Measurements from ENCODE around the gene FGF7. TPM values are rescaled to one million over a fixed set of nuclear protein-coding genes. Genes with fewer than 3 reads are reported as not detected.
A peak's percentile ranks its signal among the peaks of the same experiment; 100 is the strongest.
"Not testable (repeated sequence)": the region's sequence is repeated elsewhere in the genome, so short reads cannot be mapped to it uniquely, and the experiment has no call there.

Gene FGF7
- total and polyA plus RNA-seq, 2 of the 8 experiments (the other 6 are each of a cell fraction or from before 2014, with no cell fraction given): not detected

DNA sequence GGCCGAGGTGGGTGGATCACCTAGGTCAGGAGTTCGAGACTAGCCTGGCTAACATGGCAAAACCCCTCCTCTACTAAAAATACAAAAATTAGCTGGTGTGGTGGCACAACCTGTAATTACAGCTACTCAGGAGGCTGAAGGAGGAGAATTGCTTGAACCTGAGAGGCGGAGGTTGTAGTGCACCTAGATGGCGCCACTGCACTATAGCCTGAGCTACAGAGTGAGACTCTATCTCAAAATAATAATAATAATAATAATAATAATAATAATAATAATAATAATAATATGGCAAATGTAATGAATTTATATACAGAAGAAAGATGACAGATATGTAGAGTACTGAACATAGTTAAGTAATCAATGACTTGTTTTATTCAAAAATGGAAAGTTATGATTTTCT is 48.2 kb downstream of the FGF7 start:
- H2BK120ac ChIP-seq (replicated peaks; ENCODE audit: low read depth, low read length); H3K4me1 ChIP-seq (replicated peaks in 1 of 4; ENCODE audit: control insufficient read depth in 3 of 4, insufficient read depth in 4 of 4, low read length in 3 of 4); H3K9me3 ChIP-seq (ENCODE audit: insufficient read depth in 2 of 2, low read depth in 1 of 2, low read length in 1 of 2); FAIRE-seq; H3K9ac ChIP-seq (replicated peaks in 1 of 4; ENCODE audit: extremely low read depth in 1 of 4, low read depth in 3 of 4, low read length in 3 of 4); POLR2A ChIA-PET (ENCODE audit: partially characterized antibody); H3K27ac ChIP-seq (ENCODE audit: low read depth, low read length); H2BK20ac ChIP-seq (ENCODE audit: low read length); H3K23ac ChIP-seq (ENCODE audit: insufficient read length); H2AFZ ChIP-seq (ENCODE audit: low read length); H4K91ac ChIP-seq (replicated peaks; ENCODE audit: insufficient read length, low read length); H2BK12ac ChIP-seq (ENCODE audit: low read depth, low read length); H3K36me3 ChIP-seq (ENCODE audit: control insufficient read depth in 2 of 4, insufficient read depth in 4 of 4, low read length in 3 of 4); H3K4ac ChIP-seq (replicated peaks; ENCODE audit: insufficient read length, low read depth, low read length); H3K4me2 ChIP-seq (ENCODE audit: insufficient read depth in 1 of 2, low read depth in 2 of 2, low read length in 2 of 2); H4K20me1 ChIP-seq (replicated peaks in 1 of 2; ENCODE audit: control insufficient read depth in 1 of 2, insufficient read depth in 2 of 2, low read length in 2 of 2); H3K79me1 ChIP-seq (ENCODE audit: low read depth, low read length); H3K79me2 ChIP-seq (ENCODE audit: control insufficient read depth in 1 of 2, insufficient read depth in 2 of 2, low read length in 2 of 2); H4K8ac ChIP-seq (ENCODE audit: extremely low read depth, insufficient read depth, low read length); H4K5ac ChIP-seq (ENCODE audit: insufficient read length, low read depth, low read length); H3K27me3 ChIP-seq (replicated peaks in 1 of 4; ENCODE audit: control insufficient read depth in 3 of 4, extremely low read depth in 1 of 4, insufficient read depth in 3 of 4, low read length in 3 of 4); H2AK5ac ChIP-seq (ENCODE audit: low read depth, low read length); H3K23me2 ChIP-seq (ENCODE audit: low read depth, low read length); H2BK5ac ChIP-seq (ENCODE audit: low read depth, low read length); H3K56ac ChIP-seq (replicated peaks; ENCODE audit: insufficient read length, low read depth, low read length); H3K18ac ChIP-seq (ENCODE audit: extremely low read depth, low read length); H3K4me3 ChIP-seq (ENCODE audit: extremely low read depth in 1 of 4, insufficient read depth in 2 of 4, low read depth in 3 of 4, low read length in 4 of 4); H3K14ac ChIP-seq (ENCODE audit: insufficient read length); H2BK15ac ChIP-seq (ENCODE audit: low read length): not testable (repeated sequence)
- 62% methylated on average over 4 of the region's 4 CpGs; no CpG with 5 or more reads in 1 of the 2 experiments for WGBS, 2 experiments (ENCODE audit: extremely low coverage in 1 of 2, insufficient coverage in 1 of 2, insufficient read length in 1 of 2, insufficient replicate concordance in 2 of 2, low coverage in 1 of 2, low lambda C conversion rate in 2 of 2, missing lambda C conversion rate in 1 of 2)
- peak in 1 of 2 experiments; percentile 63 for DNase-seq (ENCODE audit: low read depth in 1 of 2, low spot score in 2 of 2)
- peak; percentile 49 to 58 for TF ChIP-seq RAD21 (IDR thresholded peaks at IDR 0.05 in 1 of 2, conservative IDR thresholded peaks at IDR 0.05 in 1 of 2; ENCODE audit: low read depth in 2 of 2, low read length in 2 of 2)
- TF ChIP-seq, protein P1, sequence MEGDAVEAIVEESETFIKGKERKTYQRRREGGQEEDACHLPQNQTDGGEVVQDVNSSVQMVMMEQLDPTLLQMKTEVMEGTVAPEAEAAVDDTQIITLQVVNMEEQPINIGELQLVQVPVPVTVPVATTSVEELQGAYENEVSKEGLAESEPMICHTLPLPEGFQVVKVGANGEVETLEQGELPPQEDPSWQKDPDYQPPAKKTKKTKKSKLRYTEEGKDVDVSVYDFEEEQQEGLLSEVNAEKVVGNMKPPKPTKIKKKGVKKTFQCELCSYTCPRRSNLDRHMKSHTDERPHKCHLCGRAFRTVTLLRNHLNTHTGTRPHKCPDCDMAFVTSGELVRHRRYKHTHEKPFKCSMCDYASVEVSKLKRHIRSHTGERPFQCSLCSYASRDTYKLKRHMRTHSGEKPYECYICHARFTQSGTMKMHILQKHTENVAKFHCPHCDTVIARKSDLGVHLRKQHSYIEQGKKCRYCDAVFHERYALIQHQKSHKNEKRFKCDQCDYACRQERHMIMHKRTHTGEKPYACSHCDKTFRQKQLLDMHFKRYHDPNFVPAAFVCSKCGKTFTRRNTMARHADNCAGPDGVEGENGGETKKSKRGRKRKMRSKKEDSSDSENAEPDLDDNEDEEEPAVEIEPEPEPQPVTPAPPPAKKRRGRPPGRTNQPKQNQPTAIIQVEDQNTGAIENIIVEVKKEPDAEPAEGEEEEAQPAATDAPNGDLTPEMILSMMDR (IDR thresholded peaks at IDR 0.05; ENCODE audit: control extremely low read depth in 1 of 3, insufficient read depth in 1 of 3, low read depth in 1 of 3, low read length in 3 of 3): peak; percentile 38 to 47 (median 46)
- CTCF ChIA-PET (ENCODE audit: partially characterized antibody): interaction anchor here (0.6 to 2.3 kb wide), 48 partner anchors 9 to 674 kb away, joined by 3 to 17 read pairs (median 4); partner anchors contain the start of gene FGF7

Data from H1 (cell line).